A549 (cell line): ENCODE measurements around the gene AUTS2.

ENCODE experiments used
- CBX2 ChIP-seq: fragments of 200-600 bp; sonication (generic); IDR thresholded peaks from 2 replicates; pipeline ENCODE4 v1.6.1; 2016; ENCODE audit warnings: low read depth, mild to moderate bottlenecking, borderline replicate concordance
- CBX8 ChIP-seq: fragments of 200-600 bp; sonication (generic); IDR thresholded peaks from 2 replicates; pipeline ENCODE4 v1.6.1; 2016
- HEYL ChIP-seq: fragments of 250-450 bp; sonication (Bioruptor Pico); IDR thresholded peaks from 2 replicates; pipeline ENCODE4 v1.8.0; 2021; ENCODE audit warnings: mild to moderate bottlenecking, moderate library complexity
- KDM1A ChIP-seq: fragments of 200-600 bp; sonication (generic); IDR thresholded peaks from 2 replicates; pipeline ENCODE4 v1.6.1; 2016; ENCODE audit warnings: low read depth, mild to moderate bottlenecking
- POLR2A ChIP-seq: IDR thresholded peaks from 2 replicates; pipeline ENCODE4 v1.6.1; 2012; ENCODE audit warnings: mild to moderate bottlenecking, low read length
- RNF2 ChIP-seq: fragments of 200-600 bp; sonication (generic); IDR thresholded peaks from 2 replicates; pipeline ENCODE4 v1.6.1; 2016; ENCODE audit warnings: low read depth, mild to moderate bottlenecking, antibody characterized with exemption, moderate library complexity, borderline replicate concordance
- TF ChIP-seq, protein P1 (sequence below): fragments of 150-350 bp; IDR thresholded peaks from 2 replicates; pipeline ENCODE4 v1.6.1; 2014; ENCODE audit warnings: low read depth, mild to moderate bottlenecking, low read length
- TF ChIP-seq, protein P2 (sequence below): IDR thresholded peaks from 2 replicates; pipeline ENCODE4 v1.6.1; 2012
- TF ChIP-seq, protein P3 (sequence below): fragments of >200 bp; sonication (Bioruptor Twin); formaldehyde crosslinking; IDR thresholded peaks from 3 replicates; pipeline ENCODE4 v1.5.1; 2016
- TF ChIP-seq, protein P4 (sequence below): IDR thresholded peaks from 2 replicates; pipeline ENCODE4 v1.6.1; 2012

DNA sequence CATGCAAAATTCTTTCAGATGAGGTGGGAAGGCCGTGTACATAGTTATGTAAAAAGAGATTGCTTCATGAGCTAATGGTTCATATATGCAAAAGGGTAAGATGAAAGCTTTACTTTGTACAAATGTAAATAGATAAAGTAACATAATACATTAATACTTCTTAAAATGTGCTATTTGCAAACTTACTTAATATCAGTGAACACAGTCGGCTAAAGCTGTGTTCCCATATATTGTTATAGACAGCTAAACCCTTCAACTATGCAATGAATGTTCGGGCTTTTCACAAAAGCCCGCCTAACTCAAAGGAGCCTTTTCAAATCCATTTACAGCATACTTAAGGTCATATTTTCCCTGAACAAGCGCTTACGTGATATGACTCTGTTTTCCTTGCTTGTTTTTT is 1193.1 kb downstream of the AUTS2 start:
- no peak for TF ChIP-seq KDM1A
- TF ChIP-seq, protein P1, sequence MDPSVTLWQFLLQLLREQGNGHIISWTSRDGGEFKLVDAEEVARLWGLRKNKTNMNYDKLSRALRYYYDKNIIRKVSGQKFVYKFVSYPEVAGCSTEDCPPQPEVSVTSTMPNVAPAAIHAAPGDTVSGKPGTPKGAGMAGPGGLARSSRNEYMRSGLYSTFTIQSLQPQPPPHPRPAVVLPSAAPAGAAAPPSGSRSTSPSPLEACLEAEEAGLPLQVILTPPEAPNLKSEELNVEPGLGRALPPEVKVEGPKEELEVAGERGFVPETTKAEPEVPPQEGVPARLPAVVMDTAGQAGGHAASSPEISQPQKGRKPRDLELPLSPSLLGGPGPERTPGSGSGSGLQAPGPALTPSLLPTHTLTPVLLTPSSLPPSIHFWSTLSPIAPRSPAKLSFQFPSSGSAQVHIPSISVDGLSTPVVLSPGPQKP, result no peak
- TF ChIP-seq, protein P2, sequence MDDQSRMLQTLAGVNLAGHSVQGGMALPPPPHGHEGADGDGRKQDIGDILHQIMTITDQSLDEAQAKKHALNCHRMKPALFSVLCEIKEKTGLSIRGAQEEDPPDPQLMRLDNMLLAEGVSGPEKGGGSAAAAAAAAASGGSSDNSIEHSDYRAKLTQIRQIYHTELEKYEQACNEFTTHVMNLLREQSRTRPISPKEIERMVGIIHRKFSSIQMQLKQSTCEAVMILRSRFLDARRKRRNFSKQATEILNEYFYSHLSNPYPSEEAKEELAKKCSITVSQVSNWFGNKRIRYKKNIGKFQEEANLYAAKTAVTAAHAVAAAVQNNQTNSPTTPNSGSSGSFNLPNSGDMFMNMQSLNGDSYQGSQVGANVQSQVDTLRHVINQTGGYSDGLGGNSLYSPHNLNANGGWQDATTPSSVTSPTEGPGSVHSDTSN, result no peak
- no peak for TF ChIP-seq CBX2
- TF ChIP-seq, protein P3, sequence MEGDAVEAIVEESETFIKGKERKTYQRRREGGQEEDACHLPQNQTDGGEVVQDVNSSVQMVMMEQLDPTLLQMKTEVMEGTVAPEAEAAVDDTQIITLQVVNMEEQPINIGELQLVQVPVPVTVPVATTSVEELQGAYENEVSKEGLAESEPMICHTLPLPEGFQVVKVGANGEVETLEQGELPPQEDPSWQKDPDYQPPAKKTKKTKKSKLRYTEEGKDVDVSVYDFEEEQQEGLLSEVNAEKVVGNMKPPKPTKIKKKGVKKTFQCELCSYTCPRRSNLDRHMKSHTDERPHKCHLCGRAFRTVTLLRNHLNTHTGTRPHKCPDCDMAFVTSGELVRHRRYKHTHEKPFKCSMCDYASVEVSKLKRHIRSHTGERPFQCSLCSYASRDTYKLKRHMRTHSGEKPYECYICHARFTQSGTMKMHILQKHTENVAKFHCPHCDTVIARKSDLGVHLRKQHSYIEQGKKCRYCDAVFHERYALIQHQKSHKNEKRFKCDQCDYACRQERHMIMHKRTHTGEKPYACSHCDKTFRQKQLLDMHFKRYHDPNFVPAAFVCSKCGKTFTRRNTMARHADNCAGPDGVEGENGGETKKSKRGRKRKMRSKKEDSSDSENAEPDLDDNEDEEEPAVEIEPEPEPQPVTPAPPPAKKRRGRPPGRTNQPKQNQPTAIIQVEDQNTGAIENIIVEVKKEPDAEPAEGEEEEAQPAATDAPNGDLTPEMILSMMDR, result no peak
- TF ChIP-seq POLR2A, result no peak
- TF ChIP-seq, protein P4, sequence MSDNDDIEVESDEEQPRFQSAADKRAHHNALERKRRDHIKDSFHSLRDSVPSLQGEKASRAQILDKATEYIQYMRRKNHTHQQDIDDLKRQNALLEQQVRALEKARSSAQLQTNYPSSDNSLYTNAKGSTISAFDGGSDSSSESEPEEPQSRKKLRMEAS, result no peak
- no peak for TF ChIP-seq CBX8
- no peak for TF ChIP-seq RNF2
- no peak for TF ChIP-seq HEYL (CRISPR knock-in tag)
